GM12873 (cell line): ENCODE data around the gene MYH10.

Experiments used
- TF ChIP-seq, protein P1 (sequence below): IDR thresholded peaks from 2 replicates; pipeline ENCODE4 v1.5.1; 2012; ENCODE audit warnings: low read depth, mild to moderate bottlenecking, moderate library complexity, low read length, control low read depth; ENCODE audit not compliant: insufficient read depth; ENCODE audit errors: missing control alignments

The MYH10 gene

DNA sequence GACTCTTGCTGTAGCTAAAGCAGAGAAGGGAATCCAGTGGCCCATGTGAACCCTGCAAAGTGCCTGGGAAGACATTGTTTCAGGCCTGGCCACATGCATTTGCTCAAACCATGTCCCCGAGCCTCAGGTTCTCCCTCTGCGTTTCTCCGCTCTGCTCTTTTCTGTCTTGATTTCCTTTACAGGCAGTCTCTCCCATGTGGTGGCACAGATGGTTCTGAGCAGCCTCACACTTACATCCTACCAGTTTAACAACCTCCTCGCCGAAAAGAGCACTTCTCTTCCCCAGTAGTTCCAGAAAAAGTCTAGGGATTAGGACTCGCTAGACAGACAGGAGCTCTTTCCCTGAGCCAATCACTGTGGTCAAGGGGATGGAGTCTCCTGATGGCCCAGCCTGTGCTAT lies 28.3 kb upstream of the MYH10 start:
- TF ChIP-seq, protein P1, sequence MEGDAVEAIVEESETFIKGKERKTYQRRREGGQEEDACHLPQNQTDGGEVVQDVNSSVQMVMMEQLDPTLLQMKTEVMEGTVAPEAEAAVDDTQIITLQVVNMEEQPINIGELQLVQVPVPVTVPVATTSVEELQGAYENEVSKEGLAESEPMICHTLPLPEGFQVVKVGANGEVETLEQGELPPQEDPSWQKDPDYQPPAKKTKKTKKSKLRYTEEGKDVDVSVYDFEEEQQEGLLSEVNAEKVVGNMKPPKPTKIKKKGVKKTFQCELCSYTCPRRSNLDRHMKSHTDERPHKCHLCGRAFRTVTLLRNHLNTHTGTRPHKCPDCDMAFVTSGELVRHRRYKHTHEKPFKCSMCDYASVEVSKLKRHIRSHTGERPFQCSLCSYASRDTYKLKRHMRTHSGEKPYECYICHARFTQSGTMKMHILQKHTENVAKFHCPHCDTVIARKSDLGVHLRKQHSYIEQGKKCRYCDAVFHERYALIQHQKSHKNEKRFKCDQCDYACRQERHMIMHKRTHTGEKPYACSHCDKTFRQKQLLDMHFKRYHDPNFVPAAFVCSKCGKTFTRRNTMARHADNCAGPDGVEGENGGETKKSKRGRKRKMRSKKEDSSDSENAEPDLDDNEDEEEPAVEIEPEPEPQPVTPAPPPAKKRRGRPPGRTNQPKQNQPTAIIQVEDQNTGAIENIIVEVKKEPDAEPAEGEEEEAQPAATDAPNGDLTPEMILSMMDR: no peak

DNA sequence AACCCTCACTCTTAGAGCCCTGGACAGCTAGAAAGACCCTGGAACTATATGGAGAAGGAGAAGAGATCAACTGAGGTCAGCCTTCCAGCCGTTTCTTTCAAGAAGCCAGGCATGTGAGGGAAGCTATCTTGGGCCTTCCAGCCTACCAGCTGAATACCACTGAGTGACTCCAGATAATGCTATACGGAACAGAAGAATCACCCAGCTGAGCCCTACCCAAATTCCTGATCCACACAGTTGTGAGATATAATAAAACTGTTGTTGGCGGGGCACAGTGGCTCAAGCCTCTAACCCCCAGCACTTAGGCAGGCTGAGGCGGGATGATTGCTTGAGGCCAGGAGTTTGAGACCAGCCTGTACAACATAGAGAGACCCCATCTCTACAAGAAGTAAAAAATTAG lies 26.2 kb upstream of the MYH10 start:
- TF ChIP-seq, protein P1: no peak

DNA sequence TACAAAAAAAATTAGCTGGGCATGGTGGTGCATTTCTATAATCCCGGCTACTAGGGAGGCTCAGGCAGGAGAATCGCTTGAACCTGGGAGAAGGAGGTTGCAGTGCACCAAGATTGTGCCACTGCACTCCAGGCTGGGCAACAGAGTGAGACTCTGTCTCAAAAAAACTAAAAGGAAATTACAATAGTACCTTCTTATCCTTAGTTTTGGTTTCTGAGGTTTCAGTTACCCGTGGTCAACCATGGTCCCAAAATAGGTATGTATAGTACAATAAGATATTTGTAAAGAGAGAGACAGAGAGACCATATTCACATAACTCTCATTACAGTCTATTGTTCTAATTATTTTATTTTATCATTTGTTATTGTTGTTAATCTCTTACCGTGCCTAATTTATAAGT lies 24.3 kb upstream of the MYH10 start:
- TF ChIP-seq, protein P1: no peak

DNA sequence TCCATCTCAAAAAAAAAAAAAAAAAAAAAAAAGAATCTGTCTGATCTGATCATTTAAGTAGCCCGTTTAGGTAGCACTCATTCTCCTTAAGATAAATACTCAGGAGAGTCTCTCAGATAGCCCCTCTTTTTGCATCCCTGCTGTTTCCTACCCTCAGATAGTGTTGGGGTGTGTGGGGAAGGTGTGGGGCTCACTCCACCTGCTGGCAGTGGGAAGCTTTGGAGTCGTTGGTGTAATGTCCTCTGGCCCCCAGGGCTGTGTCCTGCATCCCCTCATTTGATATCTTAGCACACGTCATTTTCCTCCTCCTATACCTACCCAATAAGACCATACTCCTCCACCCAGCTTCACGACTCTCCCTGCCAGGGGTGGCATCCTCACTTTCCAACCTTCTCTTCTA lies 20.5 kb upstream of the MYH10 start:
- TF ChIP-seq, protein P1: peak; percentile 21

DNA sequence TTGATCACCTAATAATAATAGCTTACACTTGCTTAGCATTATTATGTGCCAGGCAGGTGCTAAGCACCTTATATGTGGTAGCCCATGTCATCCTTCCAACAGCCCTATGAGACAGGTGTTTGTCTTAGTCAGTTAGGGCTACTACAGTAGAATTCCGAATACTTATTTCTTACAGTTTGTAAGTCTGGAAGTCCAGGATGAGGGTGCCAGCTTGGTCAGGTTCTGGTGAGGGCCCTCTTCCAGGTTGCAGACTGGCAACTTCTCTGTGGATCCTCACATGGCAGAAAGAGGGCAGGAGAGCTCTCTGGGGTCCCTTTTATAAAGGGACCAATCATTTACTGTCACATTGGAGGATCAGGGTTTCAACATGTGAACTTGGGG lies 19.6 kb upstream of the MYH10 start:
- TF ChIP-seq, protein P1: no peak

DNA sequence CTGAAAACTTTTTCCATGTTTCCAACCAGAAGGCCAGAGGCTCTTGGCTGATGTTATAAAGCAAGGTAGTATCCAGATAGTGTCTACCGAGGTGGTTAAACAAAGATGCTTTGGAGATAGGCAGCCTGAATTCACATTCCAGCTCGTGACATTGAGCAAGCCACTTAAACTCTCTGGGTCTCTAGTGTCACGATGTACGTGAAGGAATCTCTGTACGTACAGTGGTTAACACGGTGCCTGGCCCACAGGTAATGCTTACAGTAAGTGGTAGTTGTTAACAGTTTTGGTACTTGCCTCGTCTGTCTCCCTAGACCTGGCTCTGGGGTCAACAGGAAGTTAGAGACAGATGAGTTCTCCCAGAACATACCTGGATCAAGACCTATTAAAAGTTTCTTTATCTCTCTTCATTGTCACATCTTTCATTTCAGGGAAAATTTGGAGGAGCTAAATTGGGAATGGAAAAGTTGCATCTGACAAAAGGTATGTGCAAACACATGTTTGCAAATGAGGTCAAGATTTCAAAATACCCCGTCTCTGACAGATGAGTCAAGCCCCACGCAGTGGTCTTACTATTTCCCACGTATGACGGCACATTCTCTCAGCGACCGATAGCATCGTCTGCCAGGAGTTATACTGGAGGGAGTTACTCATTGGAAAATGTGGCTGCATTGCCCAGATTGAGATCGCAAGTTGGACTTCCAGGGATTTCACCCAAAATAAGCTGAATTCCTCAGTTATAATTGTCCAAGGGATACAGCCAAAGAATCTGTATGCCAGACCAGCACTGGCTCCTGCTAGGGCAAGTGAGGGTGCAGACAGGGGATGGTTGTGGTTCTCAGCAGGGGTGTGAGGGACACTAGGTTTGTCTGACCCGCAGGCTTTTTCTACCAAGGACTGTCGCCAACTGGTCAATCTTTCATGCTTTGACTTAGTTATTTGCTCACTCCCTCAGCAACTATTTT lies 18.9 kb upstream of the MYH10 start:
- TF ChIP-seq, protein P1: no peak

DNA sequence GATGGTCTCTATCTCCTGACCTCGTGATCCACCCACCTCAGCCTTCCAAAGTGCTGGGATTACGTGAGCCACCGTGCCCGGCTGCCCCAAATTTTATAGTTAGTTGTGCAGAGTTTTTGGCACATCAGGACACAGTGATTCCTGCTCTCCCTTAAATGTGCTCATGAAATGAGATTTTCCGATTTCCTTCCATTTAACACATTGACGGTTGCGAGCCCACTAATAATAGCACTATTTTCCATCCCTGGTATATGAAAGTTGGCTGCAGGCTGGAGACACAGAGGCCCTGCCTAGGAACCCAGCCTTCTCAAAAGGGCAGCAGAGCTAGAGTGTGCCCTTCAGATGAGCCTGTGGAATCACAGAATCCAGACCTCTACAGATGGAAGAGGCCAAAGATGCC lies 17.4 kb upstream of the MYH10 start:
- TF ChIP-seq, protein P1: no peak
